PC-9 (cell line): Measurements from ENCODE around the gene PGD. TPM values are rescaled to one million over a fixed set of nuclear protein-coding genes. Genes with fewer than 3 reads are reported as not detected.

ENCODE experiments used
- BruUV-seq: library from RNA; stranded (reverse); fragments of 400-500 nt; replicated peaks from 2 replicates; lab custom pipeline; 2021; lab: Mats Ljungman, UMichigan
- CTCF ChIA-PET: fragments of 300-600 bp; sonication (Branson Sonifier 250); formaldehyde crosslinking; loops from one replicate; lab custom pipeline; 2022; ENCODE audit warnings: antibody characterized with exemption; lab: Charles Lee
- POLR2A ChIA-PET: fragments of 300-600 bp; sonication (Branson Sonifier 250); formaldehyde crosslinking; loops from one replicate; lab custom pipeline; 2022; ENCODE audit warnings: antibody characterized with exemption; ENCODE audit not compliant: unreplicated experiment; lab: Charles Lee
- DNase-seq, 2 experiments: peaks; one replicate each; pipeline versions ENCODE4 v3.0.0 to v3.0.0-alpha.2; 2015 to 2022; ENCODE audit warnings: mixed read lengths in 1 of 2
- H2AFZ ChIP-seq: fragments of 200-600 bp; sonication (generic); 2 replicates; pipeline ENCODE4 v1.8.1; 2017; ENCODE audit warnings: antibody characterized with exemption
- H3F3A ChIP-seq: fragments of 200-600 bp; sonication (generic); 2 replicates; pipeline ENCODE4 v1.8.1; 2017; ENCODE audit warnings: antibody characterized with exemption, mild to moderate bottlenecking, low read depth; ENCODE audit not compliant: insufficient read depth
- H3K27ac ChIP-seq: fragments of 200-600 bp; sonication (generic); 2 replicates; pipeline ENCODE4 v1.6.1; 2016; ENCODE audit warnings: mixed run types
- H3K27me3 ChIP-seq: fragments of 200-600 bp; sonication (generic); 2 replicates; pipeline ENCODE4 v1.6.1; 2016; ENCODE audit warnings: low read depth, mixed run types; ENCODE audit not compliant: insufficient read depth
- H3K36me3 ChIP-seq: fragments of 200-600 bp; sonication (generic); 2 replicates; pipeline ENCODE4 v1.6.1; 2016; ENCODE audit warnings: low read depth, mixed run types
- H3K4me1 ChIP-seq: fragments of 200-600 bp; sonication (generic); replicated peaks from 2 replicates; pipeline ENCODE4 v1.6.1; 2016; ENCODE audit warnings: mixed run types; ENCODE audit not compliant: insufficient read depth
- H3K4me2 ChIP-seq: fragments of 200-600 bp; sonication (generic); 2 replicates; pipeline ENCODE4 v1.6.1; 2017; ENCODE audit warnings: mixed run types
- H3K4me3 ChIP-seq: fragments of 200-600 bp; sonication (generic); 2 replicates; pipeline ENCODE4 v1.6.1; 2016; ENCODE audit warnings: mixed run types
- H3K79me2 ChIP-seq: fragments of 200-600 bp; sonication (generic); 2 replicates; pipeline ENCODE4 v1.6.1; 2017; ENCODE audit warnings: low read depth, mixed run types
- H3K9me2 ChIP-seq: fragments of 200-600 bp; sonication (generic); 2 replicates; pipeline ENCODE4 v1.8.1; 2017; ENCODE audit warnings: mild to moderate bottlenecking; ENCODE audit not compliant: insufficient read depth
- H3K9me3 ChIP-seq: fragments of 200-600 bp; sonication (generic); 2 replicates; pipeline ENCODE4 v1.8.1; 2016; ENCODE audit warnings: low read depth; ENCODE audit not compliant: insufficient read depth
- H4K20me1 ChIP-seq: fragments of 200-600 bp; sonication (generic); 2 replicates; pipeline ENCODE4 v1.8.1; 2017; ENCODE audit not compliant: insufficient read depth
- CTCF ChIP-seq: fragments of 200-600 bp; sonication (generic); conservative IDR thresholded peaks from 2 replicates; pipeline ENCODE4 v1.6.1; 2017; ENCODE audit warnings: mixed run types, antibody characterized with exemption, mild to moderate bottlenecking, moderate library complexity
- EZH2 ChIP-seq: fragments of 200-600 bp; sonication (generic); IDR thresholded peaks from 2 replicates; pipeline ENCODE4 v1.8.0; 2017; ENCODE audit warnings: antibody characterized with exemption, low read depth
- intact Hi-C: fragments of 100-400 bp; cut with micrococcal nuclease; formaldehyde crosslinking; loops from one replicate; pipeline ENCODE4 v1.10.0; 2022; ENCODE audit not compliant: unreplicated experiment
- total RNA-seq: library from RNA; stranded (reverse); gene quantifications from 2 replicates; pipeline ENCODE4 v1.2.3, GENCODE V29; 2021

Gene PGD
- total RNA-seq, 1 experiment from 2014 or later = 526 TPM

- no peaks in the 10 kb centered on the region for H3K27me3 ChIP-seq
- no peaks in the 10 kb centered on the region for H3K9me2 ChIP-seq
- no peaks in the 10 kb centered on the region for H4K20me1 ChIP-seq
- intact Hi-C loops = loop anchor here (1.0 to 5.0 kb wide), 5 partner anchors 45 to 813 kb away; partner anchors contain the start of genes LZIC, NMNAT1 and PEX14
- H3K4me1 ChIP-seq = peaks cover 10% of the 10 kb centered on the region
- H3K9me3 ChIP-seq = no peaks in the 10 kb centered on the region
- peaks cover 13% of the 10 kb centered on the region for H3K79me2 ChIP-seq
- ChIA-PET CTCF (interaction anchor here (0.6 to 3.3 kb wide), 3 partner anchors 43 to 64 kb away, joined by 3 to 19 read pairs (median 3); no protein-coding TSS in a partner anchor), POLR2A (interaction anchor here (0.5 kb wide), 1 partner anchor 64 kb away, joined by 3 read pairs; no protein-coding TSS in a partner anchor)
- peak overlapping the region; percentile 71 for H3K4me3 ChIP-seq
- H3K27ac ChIP-seq = no peak overlapping the region
- no peak for DNase-seq
- TF ChIP-seq EZH2 = no peak
- no peak for TF ChIP-seq CTCF
- H2AFZ ChIP-seq = peak overlapping the region; percentile 93
- peak overlapping the region; percentile 86 for H3K4me2 ChIP-seq
- no TSS peak for BruUV-seq
- H3F3A ChIP-seq = no peaks in the 10 kb centered on the region; the same call in 1 of the 2 replicates
- H3K36me3 ChIP-seq = no peaks in the 10 kb centered on the region
Observed at GRCh38 chr1:10429868-10430215, 31.0 kb downstream of the PGD start.

GRCh38 chr1:10430216-10431069 is 31.6 kb downstream of the PGD start, which contains the start of gene CENPS:
TSS of gene CENPS (plus strand) at chr1:10430433. CDS start at chr1:10430518, 85 bp downstream.
- no peaks in the 10 kb centered on the region for H3K9me3 ChIP-seq
- intact Hi-C loops = loop anchor here (1.0 to 2.0 kb wide), 3 partner anchors 44 to 605 kb away; partner anchors contain the start of gene PEX14
- TSS peak; percentile 60 for BruUV-seq
- ChIA-PET POLR2A (interaction anchor here (0.5 to 0.6 kb wide), 2 partner anchors 64 to 397 kb away, joined by 3 read pairs; no protein-coding TSS in a partner anchor), CTCF (interaction anchor here (0.6 to 3.3 kb wide), 3 partner anchors 36 to 64 kb away, joined by 3 to 19 read pairs (median 4); no protein-coding TSS in a partner anchor)
- H4K20me1 ChIP-seq = no peaks in the 10 kb centered on the region
- no peaks in the 10 kb centered on the region for H3K27me3 ChIP-seq
- peak within 1 kb of the TSS; percentile 71 for H3K4me3 ChIP-seq
- peaks cover 13% of the 10 kb centered on the region for H3K79me2 ChIP-seq
- DNase-seq = peak; percentile 65 to 90
- TF ChIP-seq CTCF = peak; percentile 82
- TF ChIP-seq EZH2 = no peak
- H2AFZ ChIP-seq = peak within 1 kb of the TSS; percentile 93
- H3K9me2 ChIP-seq = no peaks in the 10 kb centered on the region
- H3K27ac ChIP-seq = peak within 1 kb of the TSS; percentile 26; the same call in 1 of the 2 replicates
- no peaks in the 10 kb centered on the region; the same call in 1 of the 2 replicates for H3F3A ChIP-seq
- H3K36me3 ChIP-seq = no peaks in the 10 kb centered on the region
- peaks cover 10% of the 10 kb centered on the region for H3K4me1 ChIP-seq
- H3K4me2 ChIP-seq = peak within 1 kb of the TSS; percentile 86

GRCh38 chr1:10431070-10431730 is 32.3 kb downstream of the PGD start:
- no peaks in the 10 kb centered on the region; the same call in 1 of the 2 replicates for H3F3A ChIP-seq
- peaks cover 13% of the 10 kb centered on the region for H3K79me2 ChIP-seq
- no peak for DNase-seq
- peak overlapping the region; percentile 26; the same call in 1 of the 2 replicates for H3K27ac ChIP-seq
- no peaks in the 10 kb centered on the region for H3K9me2 ChIP-seq
- peak overlapping the region; percentile 71 for H3K4me3 ChIP-seq
- no peaks in the 10 kb centered on the region for H4K20me1 ChIP-seq
- peaks cover 10% of the 10 kb centered on the region for H3K4me1 ChIP-seq
- no peak for TF ChIP-seq CTCF
- TF ChIP-seq EZH2 = no peak
- TSS peak; percentile 49 for BruUV-seq
- no peaks in the 10 kb centered on the region for H3K36me3 ChIP-seq
- ChIA-PET CTCF (interaction anchor here (3.3 kb wide), 1 partner anchor 63 kb away, joined by 19 read pairs; no protein-coding TSS in a partner anchor), POLR2A (no interaction called here)
- peak overlapping the region; percentile 93 for H2AFZ ChIP-seq
- intact Hi-C loops = loop anchor here (2.0 kb wide), 1 partner anchor 44 kb away; the partner anchor contains the start of gene PEX14
- H3K9me3 ChIP-seq = no peaks in the 10 kb centered on the region
- H3K4me2 ChIP-seq = peak overlapping the region; percentile 86
- no peaks in the 10 kb centered on the region for H3K27me3 ChIP-seq
